Measurements from ENCODE around the gene KRT36.

The KRT36 gene

DNA sequence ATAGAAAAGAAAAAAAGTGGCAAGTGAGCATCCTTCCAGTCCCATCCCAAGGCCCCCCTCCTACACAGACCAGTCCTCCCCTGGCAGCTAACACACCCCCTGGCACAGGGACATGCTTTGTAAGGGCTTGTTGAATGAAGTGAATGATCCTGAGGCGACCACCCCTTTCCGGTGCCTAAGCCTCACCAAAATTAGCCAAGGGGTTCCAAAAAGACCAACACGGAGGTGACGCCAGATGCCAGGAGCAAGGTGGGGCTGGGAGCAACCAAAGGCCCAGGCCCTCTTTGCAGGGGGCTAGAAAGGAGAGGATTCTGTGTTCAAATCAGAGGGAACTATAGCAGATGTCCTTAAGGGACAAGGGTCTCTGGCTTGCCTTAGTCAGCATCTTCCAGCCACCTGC is 14.3 kb downstream of the KRT36 start:
- DNase-seq = no peak

DNA sequence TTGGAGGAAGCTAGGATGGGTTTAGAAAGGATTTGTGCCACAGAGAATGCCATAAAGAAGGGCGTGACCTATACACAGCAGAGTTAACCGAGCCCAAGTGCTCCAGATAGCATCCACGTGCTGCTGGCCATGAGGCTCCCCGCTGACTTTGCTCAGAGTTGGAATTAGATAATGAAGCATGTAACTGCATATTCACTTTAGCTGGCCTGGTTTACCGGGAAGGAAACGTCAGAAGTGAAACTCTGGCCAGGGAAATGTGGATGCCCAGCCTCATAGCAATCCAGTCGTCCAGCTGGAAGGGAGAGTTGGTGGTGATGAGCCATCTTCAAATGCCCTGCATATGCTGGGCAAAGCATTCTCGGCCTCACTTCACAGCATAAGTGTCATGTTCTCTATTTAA is 14.8 kb downstream of the KRT36 start:
- no peak for DNase-seq

DNA sequence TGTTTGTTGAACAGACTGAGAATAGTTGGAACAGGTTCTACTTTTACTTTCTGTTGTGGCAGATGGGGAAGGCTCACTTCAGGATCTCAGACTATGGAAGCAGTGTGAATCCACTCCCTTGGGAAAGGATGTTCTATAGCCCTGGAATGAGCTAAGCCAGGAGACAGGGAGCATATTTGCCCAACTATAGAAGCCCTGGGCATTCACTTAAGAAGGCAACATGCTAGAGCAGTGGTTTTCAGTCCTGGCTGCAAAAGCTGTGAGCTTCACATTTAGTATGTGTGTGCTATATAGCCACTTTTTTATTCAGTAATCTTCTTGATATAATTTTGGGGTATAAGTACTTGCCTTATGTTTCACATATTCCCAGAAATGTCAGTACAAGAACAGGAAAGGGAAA is 21.4 kb downstream of the KRT36 start:
- no peak for DNase-seq

DNA sequence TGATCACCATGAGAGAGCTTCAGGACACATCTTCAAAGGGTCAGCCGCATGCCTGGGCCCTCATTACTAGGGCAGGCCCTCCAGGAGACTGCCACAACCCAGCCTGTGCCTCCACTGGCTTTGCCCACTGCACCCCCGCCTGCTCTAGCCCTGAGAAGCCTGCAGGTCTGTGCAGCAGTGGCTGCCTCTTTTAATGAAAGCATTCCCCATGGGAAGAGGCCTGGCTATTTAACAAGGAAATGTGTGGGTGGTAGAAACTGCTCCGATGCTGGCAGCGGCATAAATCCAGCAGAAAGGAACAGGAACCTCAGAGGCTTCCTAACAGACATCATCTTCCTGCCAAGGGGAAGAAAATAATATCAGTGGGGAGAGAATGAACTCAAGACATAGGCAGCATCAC is 22.1 kb downstream of the KRT36 start:
- no peak for DNase-seq

DNA sequence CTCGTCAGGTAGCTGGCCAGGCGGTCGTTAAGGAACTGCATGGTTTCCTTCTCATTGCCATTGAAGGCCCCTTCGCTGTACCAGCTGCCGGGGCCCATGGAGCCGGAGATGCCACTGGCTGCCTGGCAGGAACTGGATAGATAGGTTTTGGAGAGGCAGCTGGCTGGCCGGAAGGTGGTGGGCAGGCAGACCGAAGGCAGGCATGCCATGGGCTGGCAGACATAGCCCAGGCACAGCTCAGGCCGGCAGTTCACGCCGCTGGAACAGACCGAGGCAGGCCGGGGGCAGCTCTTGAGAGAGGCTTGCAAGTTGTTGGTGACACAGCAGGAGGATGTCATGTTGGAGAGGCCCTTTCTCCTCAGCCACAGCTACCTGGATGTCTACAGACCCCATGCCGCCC is 22.7 kb downstream of the KRT36 start, which contains the start of gene KRT32:
Gene KRT32 (minus strand): TSS at position 399 of the 400 bp plus-strand sequence. CDS start 61 bp downstream, at position 338.
- DNase-seq = no peak

DNA sequence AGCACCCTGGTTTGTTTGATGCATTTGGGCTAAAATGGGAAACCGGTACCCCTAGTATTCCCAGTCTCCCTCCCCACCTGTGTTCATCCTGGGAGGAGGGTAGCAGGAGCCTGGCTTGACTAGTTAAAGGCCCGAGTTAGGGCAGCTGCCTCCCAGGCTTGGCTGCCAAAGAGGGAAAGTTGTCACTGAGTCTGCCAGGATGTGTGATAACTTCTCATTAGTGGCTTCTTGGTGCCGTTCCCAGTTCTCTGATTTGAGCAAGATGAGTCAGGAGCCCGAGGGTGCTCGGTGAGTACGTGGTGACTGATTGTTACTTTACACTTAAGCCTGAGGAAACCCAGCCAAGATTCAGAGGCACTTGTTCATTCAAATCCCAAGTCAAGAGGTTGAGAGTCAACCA is 25.0 kb downstream of the KRT36 start:
- no peak for DNase-seq

DNA sequence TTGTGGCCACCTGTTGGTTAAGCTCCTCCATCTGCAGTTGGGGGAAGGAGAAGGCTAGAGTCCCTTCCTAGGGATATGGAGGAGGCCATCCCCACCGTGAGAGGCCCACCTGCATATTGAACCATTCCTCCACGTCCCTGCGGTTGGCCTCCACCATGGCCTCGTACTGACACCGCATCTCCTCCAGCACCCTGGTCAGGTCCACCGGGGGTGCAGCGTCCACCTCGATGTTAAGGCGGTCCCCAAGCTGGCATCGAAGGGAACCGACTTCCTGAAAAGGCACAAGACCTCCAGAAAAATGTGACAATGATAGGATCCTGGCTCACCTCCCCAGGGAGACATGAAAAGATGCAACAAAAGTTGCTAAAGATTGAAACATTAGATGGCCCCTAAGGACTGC is 25.5 kb downstream of the KRT36 start:
- no peak for DNase-seq

DNA sequence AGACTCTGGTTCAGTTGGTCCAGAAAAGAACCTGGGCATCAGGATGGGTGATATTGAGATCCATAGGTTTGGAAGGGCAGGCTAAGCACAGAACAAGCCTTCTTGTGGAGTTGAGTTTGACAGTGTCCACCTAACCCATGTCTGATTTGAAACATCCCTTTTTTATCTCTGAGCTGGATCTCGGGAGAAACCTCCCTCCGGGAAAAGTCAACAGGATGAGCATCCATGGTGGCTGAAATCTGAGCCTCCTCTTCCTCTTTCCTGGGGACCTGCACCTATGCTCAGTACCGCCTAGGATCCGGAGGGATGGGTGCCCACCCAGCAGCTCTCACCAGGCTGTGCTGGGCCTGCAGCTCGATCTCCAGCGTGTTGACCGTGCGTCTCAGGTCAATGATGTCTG is 26.0 kb downstream of the KRT36 start:
- DNase-seq = no peak

DNA sequence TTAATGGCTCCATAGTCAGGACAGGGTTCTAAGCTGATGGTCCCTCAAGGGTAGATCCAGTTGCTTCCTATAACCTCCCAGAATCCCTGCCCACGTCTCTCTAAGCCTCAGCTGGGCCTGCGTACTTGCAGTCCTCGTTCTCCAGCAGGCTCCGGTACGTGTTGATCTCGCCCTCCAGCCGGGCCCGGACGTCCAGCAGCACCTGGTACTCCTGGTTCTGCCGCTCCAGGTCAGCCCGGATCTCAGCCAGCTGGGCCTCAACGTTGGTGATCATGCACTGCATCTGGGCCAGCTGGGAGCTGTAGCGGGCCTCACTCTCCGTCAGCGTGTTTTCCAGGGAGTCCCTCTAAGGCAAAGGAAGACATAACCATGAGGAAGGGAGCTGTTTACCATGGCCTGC is 27.0 kb downstream of the KRT36 start:
- DNase-seq = no peak

DNA sequence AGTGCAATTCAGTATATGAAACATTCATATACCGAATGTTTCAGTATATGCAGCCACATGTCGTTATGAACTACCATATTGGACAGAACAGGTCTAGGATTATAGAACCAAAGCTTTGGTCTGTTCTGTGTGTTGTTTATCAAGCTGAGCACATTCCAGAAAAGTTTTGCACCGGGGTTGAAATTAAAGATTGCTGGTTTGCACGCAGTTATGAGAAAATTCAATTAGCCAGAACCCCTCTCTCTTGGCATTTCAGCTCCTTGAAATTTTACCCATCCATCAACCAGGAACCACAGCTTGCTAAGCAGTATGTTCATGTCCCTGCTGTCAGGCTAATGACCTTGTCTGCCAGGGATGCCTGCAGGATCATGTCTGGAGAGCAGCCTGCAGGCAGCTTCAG is 32.0 kb downstream of the KRT36 start:
- no peak for DNase-seq

DNA sequence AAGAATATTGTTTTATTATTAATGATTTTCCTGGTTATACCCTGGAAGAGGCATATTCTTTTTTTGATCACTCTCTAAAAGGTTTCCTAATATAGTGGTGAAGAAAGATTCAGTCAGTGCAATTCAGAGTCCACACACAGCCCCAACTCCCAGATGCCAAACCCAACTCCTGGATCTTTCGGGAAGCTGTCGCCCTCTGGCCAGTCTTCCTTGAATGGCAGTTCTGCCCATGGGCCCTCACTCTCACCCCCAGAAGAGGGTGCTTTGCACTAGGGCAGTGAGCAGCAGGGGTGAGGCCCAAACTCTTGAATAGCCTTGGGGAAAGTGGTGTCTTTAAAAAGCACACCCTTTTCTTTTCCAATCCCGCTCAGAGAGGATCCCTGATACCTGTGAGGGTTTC is 33.5 kb downstream of the KRT36 start:
- DNase-seq = no peak

DNA sequence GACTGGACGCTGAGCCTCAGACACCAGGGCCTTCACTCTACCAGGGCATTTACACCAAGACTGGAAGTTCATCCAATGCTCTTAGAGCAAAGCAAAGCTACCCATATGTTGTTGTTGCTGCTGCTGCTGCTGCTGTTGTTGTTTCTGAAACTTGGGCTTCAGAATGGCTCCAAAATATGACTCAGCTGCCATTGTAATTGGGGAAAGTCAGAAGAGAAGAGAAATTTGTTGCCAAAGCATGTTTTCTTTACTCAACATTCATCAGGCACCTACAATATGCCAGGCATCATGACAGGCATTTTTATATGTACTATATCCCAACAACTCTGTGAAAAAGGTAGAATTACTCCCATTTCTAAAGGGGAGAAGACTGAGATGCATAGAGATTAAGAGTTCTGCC is 34.5 kb downstream of the KRT36 start:
- DNase-seq = no peak

DNA sequence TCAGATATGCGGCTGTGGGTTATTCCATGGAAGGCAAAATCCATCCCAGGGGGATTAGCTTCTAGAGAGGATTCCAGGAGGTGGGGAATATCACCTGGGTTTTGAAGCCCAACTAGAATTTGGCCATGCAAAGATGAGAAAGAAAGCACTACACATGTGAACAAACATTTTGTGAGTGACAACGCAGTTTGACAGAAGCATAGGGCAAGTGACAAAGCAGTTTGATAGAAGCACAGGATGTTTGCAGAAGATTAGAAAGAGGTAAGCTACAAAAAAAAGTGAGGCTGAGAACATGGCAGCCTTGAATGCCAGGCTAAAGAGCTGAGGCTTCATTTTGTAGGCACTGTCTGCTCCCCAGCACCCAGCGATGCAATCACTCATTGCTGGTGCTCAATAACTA is 36.6 kb downstream of the KRT36 start:
- DNase-seq = no peak

DNA sequence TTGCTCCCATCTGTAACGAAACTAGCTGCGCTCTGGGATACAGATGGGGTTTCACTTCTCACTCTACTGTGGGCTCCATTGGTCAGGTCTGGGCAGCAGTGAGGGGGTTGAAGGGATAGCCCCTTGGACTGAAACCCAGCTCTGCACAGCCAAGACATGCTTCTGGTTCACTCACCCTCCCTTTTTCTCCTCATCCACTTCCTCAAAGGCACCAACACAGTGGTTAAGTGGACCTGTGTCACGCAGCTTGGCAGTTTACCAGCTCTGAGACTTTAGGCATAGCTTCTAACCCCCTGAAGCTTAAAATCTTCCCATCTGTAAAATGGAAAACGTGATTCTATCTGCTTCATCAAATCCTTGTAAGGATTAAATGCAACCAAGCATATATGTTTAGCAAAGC is 37.4 kb downstream of the KRT36 start:
- no peak for DNase-seq

DNA sequence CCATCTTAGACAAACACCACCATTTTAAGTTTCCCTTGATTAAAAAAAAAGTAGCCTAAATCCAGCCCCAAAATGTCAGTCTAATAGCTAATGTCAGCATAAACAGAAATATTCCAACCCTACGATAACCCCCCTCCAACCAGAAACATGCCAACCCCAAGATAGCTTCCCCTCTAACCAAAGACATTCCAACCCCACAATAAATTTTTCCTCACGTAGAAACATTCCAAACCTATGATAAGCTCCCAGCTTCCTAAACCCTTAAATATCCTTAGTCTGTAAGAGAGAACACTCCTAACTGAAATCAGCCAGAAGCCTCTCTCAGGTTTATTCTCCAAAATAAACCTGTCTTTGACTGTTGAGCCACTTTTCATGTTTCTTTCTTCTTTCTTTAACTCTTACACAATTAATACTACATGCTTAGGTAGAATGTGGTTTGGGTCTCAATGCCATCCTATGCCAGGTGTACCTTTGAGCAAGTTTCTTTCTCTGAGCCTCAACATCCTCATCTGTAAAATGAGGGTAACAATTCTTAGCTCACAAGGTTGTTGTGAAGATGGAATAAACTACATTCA is 38.5 kb downstream of the KRT36 start:
- DNase-seq = no peak

DNA sequence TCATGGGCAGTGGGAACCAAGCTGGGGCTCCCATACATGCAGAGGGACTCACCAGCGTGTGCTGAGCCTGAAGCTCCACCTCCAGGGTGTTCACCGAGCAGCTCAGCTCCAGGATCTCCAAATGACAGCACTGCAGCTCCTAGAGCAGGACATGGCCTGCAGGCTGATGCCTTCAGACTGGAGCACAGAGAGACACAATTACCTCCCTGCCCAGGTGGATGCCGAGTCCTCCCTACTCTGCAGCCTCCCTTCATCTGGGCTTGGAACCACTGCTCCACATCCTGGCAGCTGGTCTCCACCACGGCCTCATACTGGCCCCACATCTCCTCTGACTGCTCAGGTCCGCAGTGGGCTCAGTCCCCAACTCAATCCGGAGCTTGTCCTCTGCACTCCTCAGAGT is 40.7 kb downstream of the KRT36 start:
- DNase-seq = no peak

DNA sequence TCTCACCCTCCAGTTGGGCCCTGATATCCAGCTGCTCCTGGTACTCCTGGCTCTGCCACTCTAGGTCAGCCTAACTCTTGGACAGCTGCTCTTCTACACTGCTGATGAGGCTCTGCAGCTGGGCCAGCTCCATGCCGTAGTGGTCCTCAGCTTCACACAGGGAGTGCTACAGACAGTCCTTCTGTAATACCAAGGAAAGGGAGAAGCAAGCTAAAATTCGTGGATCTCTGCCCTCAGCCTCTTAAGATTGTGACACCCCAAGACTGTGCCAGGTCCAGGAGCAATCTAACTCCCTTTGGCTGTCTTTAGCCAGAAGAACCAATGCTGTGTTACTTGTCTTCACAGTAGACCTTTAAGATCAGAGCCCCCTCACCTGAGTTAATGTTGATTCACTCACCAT is 41.2 kb downstream of the KRT36 start:
- no peak for DNase-seq

DNA sequence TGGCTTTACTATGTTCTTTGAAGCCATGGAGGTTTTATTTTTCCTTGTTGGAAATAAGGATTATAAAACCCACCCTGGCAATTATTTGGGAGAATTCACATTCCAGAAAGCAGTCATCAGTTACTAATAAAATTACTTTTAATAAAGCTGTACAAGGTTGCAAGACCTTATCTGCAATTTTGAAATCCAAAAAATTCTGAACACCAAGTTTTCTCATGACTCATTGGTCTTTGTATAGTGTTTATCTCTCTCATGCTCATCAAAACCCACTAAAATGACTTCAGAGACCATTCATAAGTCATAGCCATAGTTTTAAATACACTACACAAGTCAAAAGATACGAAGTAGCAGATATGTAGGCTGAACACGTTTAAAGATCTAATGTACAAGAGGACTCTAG is 42.9 kb downstream of the KRT36 start:
- DNase-seq = no peak

DNA sequence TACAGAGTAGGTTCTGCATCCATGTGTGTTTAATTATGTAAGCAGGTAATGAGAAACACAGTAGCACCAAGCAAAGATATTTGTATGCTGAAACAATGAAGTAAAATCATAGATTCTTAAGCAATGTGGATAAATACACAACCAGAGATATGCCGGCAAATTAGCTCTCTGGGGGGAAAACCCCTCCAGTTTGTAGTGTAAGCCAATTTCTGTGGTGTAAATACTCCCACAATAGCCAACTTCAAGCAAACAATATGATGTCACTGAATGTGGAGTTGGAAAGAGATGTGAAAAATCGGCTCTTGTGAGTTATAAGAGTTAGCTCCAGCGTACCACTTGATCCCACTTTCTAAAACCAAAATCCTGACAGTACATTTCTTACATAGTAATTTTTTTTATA is 45.1 kb downstream of the KRT36 start:
- DNase-seq = no peak

DNA sequence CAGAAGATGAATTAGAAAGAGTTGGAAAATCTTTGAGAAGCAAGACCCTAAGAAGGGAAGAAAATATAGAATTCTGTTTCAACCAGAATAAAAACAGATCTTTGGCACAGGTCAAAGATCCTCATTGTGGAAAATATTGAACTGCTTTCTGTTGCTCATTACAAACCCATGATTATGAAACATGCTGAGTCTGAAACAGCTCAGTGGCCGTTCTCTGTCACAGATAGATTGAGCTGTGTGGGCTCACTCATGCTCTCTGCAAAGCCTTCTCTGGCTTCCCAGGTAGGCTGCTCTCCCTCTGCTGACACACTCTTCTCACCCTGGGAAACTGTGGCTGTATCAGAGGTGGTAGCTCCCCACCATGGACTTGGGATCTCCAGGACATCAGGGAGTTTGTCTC is 45.5 kb downstream of the KRT36 start:
- DNase-seq = no peak

DNA sequence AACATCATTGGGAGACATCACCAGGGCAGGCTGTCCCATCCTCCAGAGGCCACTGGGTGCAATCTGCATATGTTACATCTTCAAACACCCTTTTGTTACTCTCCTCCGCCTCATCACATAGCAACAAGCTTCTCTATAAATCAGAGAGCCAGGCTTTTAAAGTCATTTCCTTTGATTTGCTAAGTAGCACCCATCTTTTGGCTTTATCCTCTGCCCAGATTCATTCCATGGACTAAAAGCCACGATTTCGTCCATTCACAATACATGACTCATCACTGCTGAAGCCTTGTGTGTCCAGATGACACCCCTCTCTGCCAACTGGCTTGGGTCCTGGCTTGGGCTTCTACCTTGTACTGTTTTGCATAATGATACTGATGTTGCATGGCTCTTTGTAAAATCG is 47.0 kb downstream of the KRT36 start:
- no peak for DNase-seq

DNA sequence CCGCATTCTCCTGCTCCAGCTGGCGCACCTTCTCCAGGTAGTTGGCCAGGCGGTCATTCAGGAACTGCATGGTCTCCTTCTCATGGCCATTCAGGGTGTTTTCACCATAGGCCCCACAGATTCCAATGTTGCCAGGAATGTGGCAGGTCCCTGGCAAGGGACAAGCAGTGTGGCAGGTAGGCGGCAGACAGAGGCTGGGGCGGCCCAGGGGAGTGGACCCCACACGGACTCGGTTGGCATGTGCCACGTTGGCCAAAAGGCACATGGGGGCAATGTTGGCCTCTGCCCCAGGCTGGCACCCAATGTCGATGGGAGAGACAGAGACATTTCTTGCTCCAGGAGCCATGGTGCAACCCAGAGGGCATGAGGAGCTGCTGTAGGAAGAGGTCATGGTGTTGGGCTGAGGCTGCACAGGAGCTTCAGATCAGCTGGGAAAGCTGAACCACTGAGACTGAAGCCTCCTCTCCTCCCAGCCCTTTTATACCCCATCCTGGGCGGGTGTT is 49.1 kb downstream of the KRT36 start, which contains the start of gene KRT38:
Gene KRT38 (minus strand): TSS at position 453 of the 503 bp plus-strand sequence. CDS start 62 bp downstream, at position 391.
- DNase-seq = no peak

DNA sequence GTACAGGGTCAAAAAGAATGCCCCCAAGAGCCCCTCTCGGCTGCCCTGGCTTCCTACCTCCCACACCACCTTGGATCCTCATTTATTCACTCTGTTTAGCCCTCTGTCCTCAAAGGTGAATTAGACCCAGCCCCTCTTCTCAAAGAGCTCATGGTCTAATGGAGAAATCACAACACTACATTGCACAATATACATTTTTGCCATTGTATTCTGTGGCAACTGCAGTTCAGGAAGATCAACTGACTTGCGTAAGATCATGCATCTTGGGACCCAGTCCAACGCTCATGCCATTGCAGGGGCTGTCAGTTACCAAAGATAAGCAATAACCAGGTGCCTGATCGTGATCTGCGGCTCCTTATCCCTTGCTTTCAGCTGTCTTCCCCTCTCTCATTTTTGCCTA is 50.3 kb downstream of the KRT36 start:
- DNase-seq = no peak

DNA sequence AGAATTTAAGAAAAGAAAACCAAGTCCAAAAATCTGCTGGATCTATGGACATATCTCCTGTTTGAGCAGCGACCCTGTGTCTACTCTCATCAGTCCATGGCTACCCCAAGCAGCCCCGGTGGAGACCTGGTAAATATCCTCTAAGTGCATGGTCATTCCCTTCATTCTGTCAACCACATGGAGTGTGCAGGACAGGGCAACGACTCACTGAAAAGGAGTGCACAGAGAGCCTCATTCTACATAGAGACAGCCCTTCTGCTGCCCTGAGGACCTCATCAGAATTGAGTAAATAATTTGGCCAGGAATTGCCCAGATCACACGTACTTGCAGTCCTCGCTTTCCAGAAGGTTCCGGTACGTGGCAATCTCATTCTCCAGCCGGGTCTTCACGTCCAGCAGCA is 51.9 kb downstream of the KRT36 start:
- DNase-seq = no peak

DNA sequence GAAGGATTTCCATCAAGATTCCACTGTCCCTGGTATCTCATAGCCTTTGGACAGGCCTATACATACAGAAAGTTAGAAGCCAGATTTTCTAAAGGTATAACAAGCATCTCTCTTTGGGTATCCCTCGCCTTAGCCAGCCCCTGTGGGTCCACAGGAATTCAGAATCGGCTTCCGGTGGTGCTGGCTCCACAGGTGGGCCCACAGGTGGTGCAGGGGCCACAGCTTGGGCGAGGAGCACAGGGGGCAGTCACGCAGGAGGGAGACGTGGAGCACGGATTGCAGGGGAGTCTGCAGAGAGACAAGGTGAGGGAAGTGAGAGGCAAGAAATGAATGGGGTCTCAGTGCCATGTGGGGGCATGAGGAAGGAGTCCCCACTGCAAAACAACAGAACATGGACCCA is 52.5 kb downstream of the KRT36 start:
- DNase-seq = no peak
